SH-SY5Y (cell line): ENCODE results near the gene ILDR2.

Experiments
- GATA2 ChIP-seq: IDR thresholded peaks from 2 replicates; pipeline ENCODE4 v1.6.1; 2011; ENCODE audit warnings: mild to moderate bottlenecking, low read depth, low read length
- GATA3 ChIP-seq: IDR thresholded peaks from 2 replicates; pipeline ENCODE4 v1.6.1; 2011; ENCODE audit warnings: low read depth, mild to moderate bottlenecking, low read length, moderate library complexity

- TF ChIP-seq GATA3, result no peak
- no peak for TF ChIP-seq GATA2
Measured at GRCh38 chr1:166999500-167000055, 24.2 kb upstream of the ILDR2 start.
